Measurements from ENCODE around the gene DPY19L2.
"Not testable (repeated sequence)": the region's sequence is repeated elsewhere in the genome, so short reads cannot be mapped to it uniquely, and the experiment has no call there.

DPY19L2 gene

GRCh38 chr12:63668028-63668799, at the start of gene DPY19L2:
TSS of gene DPY19L2 (minus strand) at chr12:63668493. CDS start at chr12:63668393, 100 bp downstream.
- H3K4me3 ChIP-seq (ENCODE audit: low read depth, low read length), result peak within 1 kb of the TSS; percentile 36
- TF ChIP-seq CTCF (IDR thresholded peaks at IDR 0.05; ENCODE audit: borderline replicate concordance, insufficient read depth, low read depth, low read length), result no peak

- not testable (repeated sequence) for H3K4me3 ChIP-seq (ENCODE audit: low read depth, low read length)
Observed at GRCh38 chr12:63716891-63717290, 48.6 kb upstream of the DPY19L2 start.

- H3K4me3 ChIP-seq (ENCODE audit: low read depth, low read length), result not testable (repeated sequence)
Observed at GRCh38 chr12:63715107-63715625, 46.9 kb upstream of the DPY19L2 start.

GRCh38 chr12:63714409-63714808, 46.1 kb upstream of the DPY19L2 start:
- not testable (repeated sequence) for H3K4me3 ChIP-seq (ENCODE audit: low read depth, low read length)

- not testable (repeated sequence) for H3K4me3 ChIP-seq (ENCODE audit: low read depth, low read length)
Observed at GRCh38 chr12:63713681-63714075, 45.4 kb upstream of the DPY19L2 start.

GRCh38 chr12:63712979-63713680, 44.8 kb upstream of the DPY19L2 start:
- not testable (repeated sequence) for H3K4me3 ChIP-seq (ENCODE audit: low read depth, low read length)

- H3K4me3 ChIP-seq (ENCODE audit: low read depth, low read length), result not testable (repeated sequence)
Observed at GRCh38 chr12:63712376-63712974, 44.2 kb upstream of the DPY19L2 start.

GRCh38 chr12:63711339-63711738, 43.0 kb upstream of the DPY19L2 start:
- H3K4me3 ChIP-seq (ENCODE audit: low read depth, low read length), result not testable (repeated sequence)

- TF ChIP-seq CTCF (IDR thresholded peaks at IDR 0.05; ENCODE audit: borderline replicate concordance, insufficient read depth, low read depth, low read length), result no peak
- no peak overlapping the region for H3K4me3 ChIP-seq (ENCODE audit: low read depth, low read length)
Observed at GRCh38 chr12:63706336-63706735, 38.0 kb upstream of the DPY19L2 start.

GRCh38 chr12:63699678-63700382, 31.5 kb upstream of the DPY19L2 start:
- H3K4me3 ChIP-seq (ENCODE audit: low read depth, low read length), result not testable (repeated sequence)

GRCh38 chr12:63699011-63699410, 30.7 kb upstream of the DPY19L2 start:
- not testable (repeated sequence) for H3K4me3 ChIP-seq (ENCODE audit: low read depth, low read length)

GRCh38 chr12:63690837-63691236, 22.5 kb upstream of the DPY19L2 start:
- not testable (repeated sequence) for H3K4me3 ChIP-seq (ENCODE audit: low read depth, low read length)

GRCh38 chr12:63689141-63689540, 20.8 kb upstream of the DPY19L2 start:
- not testable (repeated sequence) for H3K4me3 ChIP-seq (ENCODE audit: low read depth, low read length)

GRCh38 chr12:63686623-63687022, 18.3 kb upstream of the DPY19L2 start:
- not testable (repeated sequence) for H3K4me3 ChIP-seq (ENCODE audit: low read depth, low read length)

- H3K4me3 ChIP-seq (ENCODE audit: low read depth, low read length), result not testable (repeated sequence)
Observed at GRCh38 chr12:63685789-63686188, 17.5 kb upstream of the DPY19L2 start.

- H3K4me3 ChIP-seq (ENCODE audit: low read depth, low read length), result not testable (repeated sequence)
Observed at GRCh38 chr12:63682617-63683016, 14.3 kb upstream of the DPY19L2 start.

- H3K4me3 ChIP-seq (ENCODE audit: low read depth, low read length), result not testable (repeated sequence)
Observed at GRCh38 chr12:63680758-63681157, 12.5 kb upstream of the DPY19L2 start.
